Measurements from ENCODE around the gene ATP9B. TPM values are rescaled to one million over a fixed set of nuclear protein-coding genes. Genes with fewer than 3 reads are reported as not detected.

Gene ATP9B
- total RNA-seq, 1 experiment from 2014 or later = 20.9 TPM

- TF ChIP-seq CTCF (conservative IDR thresholded peaks at IDR 0.05) = no peak
- Mint-ChIP-seq H3K4me3 (no peak overlapping the region), H3K9me3 (no peaks in the 10 kb centered on the region; a peak in 1 of 5 replicates), H3K27ac (no peak overlapping the region), H3K36me3 (ENCODE audit: insufficient read depth in 1 of 3, low read depth in 3 of 3) (peaks cover 0 to 3% (median 0%) of the 10 kb centered on the region in 3 experiments; a peak in 2 of 7 replicates), H3K4me1 (peaks cover 4 to 12% of the 10 kb centered on the region in 2 experiments), H3K27me3 (ENCODE audit: low read depth) (no peaks in the 10 kb centered on the region; the same call in 1 of the 2 replicates)
- Histone ChIP-seq H3K9ac (ENCODE audit: extremely low read depth, insufficient read length, low read length) (no peak overlapping the region), H4K8ac (replicated peaks; ENCODE audit: insufficient read length, low read depth, low read length) (no peak overlapping the region), H3K14ac (ENCODE audit: insufficient read depth, low read length) (no peak overlapping the region), H2BK120ac (ENCODE audit: low read depth, low read length, poor library complexity, severe bottlenecking) (no peak overlapping the region), H3K23me2 (ENCODE audit: insufficient read length, low read depth, low read length, poor library complexity, severe bottlenecking) (no peaks in the 10 kb centered on the region), H3K4ac (ENCODE audit: low read depth, low read length) (no peak overlapping the region), H2BK15ac (ENCODE audit: low read depth, low read length) (no peak overlapping the region), H3T11ph (ENCODE audit: low read length) (no peak overlapping the region), H2AK5ac (ENCODE audit: insufficient read length, low read length) (no peak overlapping the region), H4K20me1 (ENCODE audit: control insufficient read depth, insufficient read depth, insufficient read length) (no peaks in the 10 kb centered on the region), H4K91ac (ENCODE audit: insufficient read length, low read depth, low read length) (no peak overlapping the region), H2BK12ac (ENCODE audit: insufficient read length, low read depth, low read length) (no peak overlapping the region), H3K4me2 (ENCODE audit: insufficient read depth, insufficient read length, low read length) (no peak overlapping the region), H2AFZ (ENCODE audit: low read length) (no peak overlapping the region), H2BK20ac (ENCODE audit: low read depth, low read length, poor library complexity, severe bottlenecking) (no peak overlapping the region), H3K79me1 (ENCODE audit: insufficient read depth, low read depth, low read length, poor library complexity, severe bottlenecking) (no peaks in the 10 kb centered on the region), H3K9me3 (ENCODE audit: control insufficient read depth, low read depth, low read length) (no peaks in the 10 kb centered on the region), H3K4me1 (ENCODE audit: insufficient read depth, low read length) (no peaks in the 10 kb centered on the region), H3K23ac (ENCODE audit: insufficient read length, low read depth, low read length) (no peak overlapping the region), H3K56ac (ENCODE audit: insufficient read length, low read depth, low read length) (no peak overlapping the region), H3K79me2 (ENCODE audit: insufficient read depth, low read length) (no peaks in the 10 kb centered on the region), H4K5ac (ENCODE audit: insufficient read length, low read depth, low read length) (no peak overlapping the region), H3K27me3 (ENCODE audit: insufficient read depth, low read length) (no peaks in the 10 kb centered on the region), H2BK5ac (ENCODE audit: insufficient read length, low read length) (no peak overlapping the region), H3K27ac (ENCODE audit: insufficient read length, low read depth, low read length) (no peak overlapping the region), H3K18ac (ENCODE audit: insufficient read length, low read depth, low read length) (no peak overlapping the region)
- no CpG with 5 or more reads among the region's 29 CpGs for WGBS (ENCODE audit: extremely low coverage, insufficient read length, low lambda C conversion rate)
- no peak for DNase-seq
Measured at GRCh38 chr18:79427368-79428225, 358.4 kb downstream of the ATP9B start.

Other genes starting within 250 kb of the ATP9B start
- 51.1 and 52.4 TPM in 2 replicates for gene SALL3, start 89.6 kb upstream of the ATP9B start, total RNA-seq (2021)